SK-N-SH treated with all-trans-retinoic acid at 6 μM for 48 hours (cell line): ENCODE measurements around the gene PPM1K.

Experiments used
- ARNTL ChIP-seq: fragments of 450-650 bp; formaldehyde crosslinking; IDR thresholded peaks from 2 replicates; pipeline ENCODE4 v1.5.0; 2020; ENCODE audit warnings: low read depth, mild to moderate bottlenecking, moderate library complexity, borderline replicate concordance
- CSDC2 ChIP-seq: fragments of 250-450 bp; sonication (Bioruptor Pico); IDR thresholded peaks from 2 replicates; pipeline ENCODE4 v1.5.0; 2020; ENCODE audit warnings: mild to moderate bottlenecking, moderate library complexity
- ZFP30 ChIP-seq: fragments of 450-650 bp; formaldehyde crosslinking; IDR thresholded peaks from 2 replicates; pipeline ENCODE4 v1.5.0; 2022; ENCODE audit warnings: mild to moderate bottlenecking, moderate library complexity

DNA sequence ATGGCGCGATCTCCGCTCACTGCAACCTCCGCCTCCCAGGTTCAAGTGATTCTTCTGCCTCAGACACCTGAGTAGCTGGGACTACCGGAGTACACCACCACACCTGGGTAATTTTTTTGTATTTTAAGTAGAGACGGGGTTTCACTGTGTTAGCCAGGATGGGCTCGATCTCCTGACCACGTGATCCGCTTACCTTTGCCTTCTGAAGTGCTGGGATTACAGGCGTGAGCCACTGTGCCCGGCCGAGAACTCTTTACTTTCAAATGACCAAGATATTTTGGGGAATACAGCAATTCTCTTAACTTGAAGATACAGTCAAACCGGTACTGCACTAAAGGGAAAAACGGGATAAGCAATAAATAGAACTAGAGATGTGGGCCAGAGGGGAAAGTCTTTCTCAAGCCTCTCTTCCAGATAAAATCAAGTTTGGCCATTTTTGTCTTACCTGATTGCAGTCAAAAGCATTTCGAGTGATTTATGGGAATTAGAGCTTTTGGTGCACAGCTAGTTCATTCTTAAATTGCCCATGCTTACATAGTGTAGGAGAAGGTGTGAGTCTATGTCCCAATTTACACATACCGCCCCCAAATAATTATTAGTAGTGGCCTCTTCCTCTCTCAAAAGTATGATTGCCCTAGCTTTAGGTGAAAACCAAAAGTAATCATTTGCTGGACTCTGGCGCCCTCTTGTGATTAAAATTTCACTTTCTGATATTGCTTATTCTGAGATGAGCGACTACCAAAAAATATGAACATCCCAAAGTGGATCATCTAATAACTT lies 72.7 kb downstream of the PPM1K start:
- TF ChIP-seq CSDC2 (CRISPR knock-in tag) (no peak), ZFP30 (CRISPR knock-in tag) (no peak), ARNTL (no peak)
